ENCODE results near the gene ACOT12.

DNA sequence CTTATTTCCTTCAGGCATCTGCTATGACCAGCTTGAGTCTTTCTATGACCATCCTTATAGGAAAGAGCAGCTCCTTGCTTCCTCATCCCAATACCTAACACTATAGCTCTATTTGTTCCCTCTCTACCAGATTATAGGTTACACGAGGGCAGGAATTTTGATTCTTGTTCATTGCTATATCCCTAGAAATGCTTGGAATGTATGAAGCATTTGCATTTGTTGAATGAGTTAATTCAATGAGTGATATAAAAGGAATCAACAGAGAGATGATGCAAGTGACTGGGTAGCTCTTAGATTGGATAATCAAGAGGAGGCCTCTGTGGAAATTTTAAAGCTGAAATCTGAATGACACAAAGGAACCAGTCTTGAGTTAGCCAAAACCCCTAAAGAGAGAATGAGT lies 78.6 kb downstream of the ACOT12 start:
- TF ChIP-seq SPEN (CRISPR knock-in tag; IDR thresholded peaks at IDR 0.05; ENCODE audit: low read depth) (no peak), NR1H2 (CRISPR knock-in tag; IDR thresholded peaks at IDR 0.05; ENCODE audit: borderline replicate concordance, low read depth) (no peak), CENPX (CRISPR knock-in tag; IDR thresholded peaks at IDR 0.05) (no peak), SRSF9 (IDR thresholded peaks at IDR 0.05; ENCODE audit: borderline replicate concordance, insufficient read depth, low read depth, low read length, poor library complexity, severe bottlenecking) (no peak)
- TF ChIP-seq, protein P1, sequence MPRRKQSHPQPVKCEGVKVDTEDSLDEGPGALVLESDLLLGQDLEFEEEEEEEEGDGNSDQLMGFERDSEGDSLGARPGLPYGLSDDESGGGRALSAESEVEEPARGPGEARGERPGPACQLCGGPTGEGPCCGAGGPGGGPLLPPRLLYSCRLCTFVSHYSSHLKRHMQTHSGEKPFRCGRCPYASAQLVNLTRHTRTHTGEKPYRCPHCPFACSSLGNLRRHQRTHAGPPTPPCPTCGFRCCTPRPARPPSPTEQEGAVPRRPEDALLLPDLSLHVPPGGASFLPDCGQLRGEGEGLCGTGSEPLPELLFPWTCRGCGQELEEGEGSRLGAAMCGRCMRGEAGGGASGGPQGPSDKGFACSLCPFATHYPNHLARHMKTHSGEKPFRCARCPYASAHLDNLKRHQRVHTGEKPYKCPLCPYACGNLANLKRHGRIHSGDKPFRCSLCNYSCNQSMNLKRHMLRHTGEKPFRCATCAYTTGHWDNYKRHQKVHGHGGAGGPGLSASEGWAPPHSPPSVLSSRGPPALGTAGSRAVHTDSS (CRISPR knock-in tag; conservative IDR thresholded peaks at IDR 0.05), result no peak
- TF ChIP-seq, protein P2, sequence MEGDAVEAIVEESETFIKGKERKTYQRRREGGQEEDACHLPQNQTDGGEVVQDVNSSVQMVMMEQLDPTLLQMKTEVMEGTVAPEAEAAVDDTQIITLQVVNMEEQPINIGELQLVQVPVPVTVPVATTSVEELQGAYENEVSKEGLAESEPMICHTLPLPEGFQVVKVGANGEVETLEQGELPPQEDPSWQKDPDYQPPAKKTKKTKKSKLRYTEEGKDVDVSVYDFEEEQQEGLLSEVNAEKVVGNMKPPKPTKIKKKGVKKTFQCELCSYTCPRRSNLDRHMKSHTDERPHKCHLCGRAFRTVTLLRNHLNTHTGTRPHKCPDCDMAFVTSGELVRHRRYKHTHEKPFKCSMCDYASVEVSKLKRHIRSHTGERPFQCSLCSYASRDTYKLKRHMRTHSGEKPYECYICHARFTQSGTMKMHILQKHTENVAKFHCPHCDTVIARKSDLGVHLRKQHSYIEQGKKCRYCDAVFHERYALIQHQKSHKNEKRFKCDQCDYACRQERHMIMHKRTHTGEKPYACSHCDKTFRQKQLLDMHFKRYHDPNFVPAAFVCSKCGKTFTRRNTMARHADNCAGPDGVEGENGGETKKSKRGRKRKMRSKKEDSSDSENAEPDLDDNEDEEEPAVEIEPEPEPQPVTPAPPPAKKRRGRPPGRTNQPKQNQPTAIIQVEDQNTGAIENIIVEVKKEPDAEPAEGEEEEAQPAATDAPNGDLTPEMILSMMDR (CRISPR knock-in tag; IDR thresholded peaks at IDR 0.05), result no peak
- TF ChIP-seq, protein P3, sequence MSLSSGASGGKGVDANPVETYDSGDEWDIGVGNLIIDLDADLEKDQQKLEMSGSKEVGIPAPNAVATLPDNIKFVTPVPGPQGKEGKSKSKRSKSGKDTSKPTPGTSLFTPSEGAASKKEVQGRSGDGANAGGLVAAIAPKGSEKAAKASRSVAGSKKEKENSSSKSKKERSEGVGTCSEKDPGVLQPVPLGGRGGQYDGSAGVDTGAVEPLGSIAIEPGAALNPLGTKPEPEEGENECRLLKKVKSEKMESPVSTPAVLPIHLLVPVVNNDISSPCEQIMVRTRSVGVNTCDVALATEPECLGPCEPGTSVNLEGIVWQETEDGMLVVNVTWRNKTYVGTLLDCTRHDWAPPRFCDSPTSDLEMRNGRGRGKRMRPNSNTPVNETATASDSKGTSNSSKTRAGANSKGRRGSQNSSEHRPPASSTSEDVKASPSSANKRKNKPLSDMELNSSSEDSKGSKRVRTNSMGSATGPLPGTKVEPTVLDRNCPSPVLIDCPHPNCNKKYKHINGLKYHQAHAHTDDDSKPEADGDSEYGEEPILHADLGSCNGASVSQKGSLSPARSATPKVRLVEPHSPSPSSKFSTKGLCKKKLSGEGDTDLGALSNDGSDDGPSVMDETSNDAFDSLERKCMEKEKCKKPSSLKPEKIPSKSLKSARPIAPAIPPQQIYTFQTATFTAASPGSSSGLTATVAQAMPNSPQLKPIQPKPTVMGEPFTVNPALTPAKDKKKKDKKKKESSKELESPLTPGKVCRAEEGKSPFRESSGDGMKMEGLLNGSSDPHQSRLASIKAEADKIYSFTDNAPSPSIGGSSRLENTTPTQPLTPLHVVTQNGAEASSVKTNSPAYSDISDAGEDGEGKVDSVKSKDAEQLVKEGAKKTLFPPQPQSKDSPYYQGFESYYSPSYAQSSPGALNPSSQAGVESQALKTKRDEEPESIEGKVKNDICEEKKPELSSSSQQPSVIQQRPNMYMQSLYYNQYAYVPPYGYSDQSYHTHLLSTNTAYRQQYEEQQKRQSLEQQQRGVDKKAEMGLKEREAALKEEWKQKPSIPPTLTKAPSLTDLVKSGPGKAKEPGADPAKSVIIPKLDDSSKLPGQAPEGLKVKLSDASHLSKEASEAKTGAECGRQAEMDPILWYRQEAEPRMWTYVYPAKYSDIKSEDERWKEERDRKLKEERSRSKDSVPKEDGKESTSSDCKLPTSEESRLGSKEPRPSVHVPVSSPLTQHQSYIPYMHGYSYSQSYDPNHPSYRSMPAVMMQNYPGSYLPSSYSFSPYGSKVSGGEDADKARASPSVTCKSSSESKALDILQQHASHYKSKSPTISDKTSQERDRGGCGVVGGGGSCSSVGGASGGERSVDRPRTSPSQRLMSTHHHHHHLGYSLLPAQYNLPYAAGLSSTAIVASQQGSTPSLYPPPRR (CRISPR knock-in tag; IDR thresholded peaks at IDR 0.05; ENCODE audit: borderline replicate concordance), result no peak
- TF ChIP-seq, protein P4, sequence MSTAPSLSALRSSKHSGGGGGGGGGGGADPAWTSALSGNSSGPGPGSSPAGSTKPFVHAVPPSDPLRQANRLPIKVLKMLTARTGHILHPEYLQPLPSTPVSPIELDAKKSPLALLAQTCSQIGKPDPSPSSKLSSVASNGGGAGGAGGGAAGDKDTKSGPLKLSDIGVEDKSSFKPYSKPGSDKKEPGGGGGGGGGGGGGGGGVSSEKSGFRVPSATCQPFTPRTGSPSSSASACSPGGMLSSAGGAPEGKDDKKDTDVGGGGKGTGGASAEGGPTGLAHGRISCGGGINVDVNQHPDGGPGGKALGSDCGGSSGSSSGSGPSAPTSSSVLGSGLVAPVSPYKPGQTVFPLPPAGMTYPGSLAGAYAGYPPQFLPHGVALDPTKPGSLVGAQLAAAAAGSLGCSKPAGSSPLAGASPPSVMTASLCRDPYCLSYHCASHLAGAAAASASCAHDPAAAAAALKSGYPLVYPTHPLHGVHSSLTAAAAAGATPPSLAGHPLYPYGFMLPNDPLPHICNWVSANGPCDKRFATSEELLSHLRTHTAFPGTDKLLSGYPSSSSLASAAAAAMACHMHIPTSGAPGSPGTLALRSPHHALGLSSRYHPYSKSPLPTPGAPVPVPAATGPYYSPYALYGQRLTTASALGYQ (CRISPR knock-in tag; IDR thresholded peaks at IDR 0.05), result no peak
